ENCODE measurements around the gene CCNK. TPM values are rescaled to one million over a fixed set of nuclear protein-coding genes. Genes with fewer than 3 reads are reported as not detected.

The CCNK gene
- total RNA-seq (10 to 100 TPM; 77.1 to 83.4 TPM), polyA plus RNA-seq (10 to 100 TPM in 1 of 2 donors, 1 to 10 TPM in 1; 7.0 to 20.2 TPM)

GRCh38 chr14:99480917-99481744, at the start of gene CCNK:
TSS of gene CCNK (plus strand) at chr14:99481409. CDS start at chr14:99492678, 11,269 bp downstream.
- H3K27me3 ChIP-seq (ENCODE audit: insufficient read depth, low read length) = no peaks in the 10 kb centered on the region
- Mint-ChIP-seq H3K27ac (peak within 1 kb of the TSS; percentile 98 to 99 (median 99)), H3K9me3 (peaks cover 0 to under 1% (median 0%) of the 10 kb centered on the region in 8 donors), H3K4me1 (peaks cover 39 to 80% (median 60%) of the 10 kb centered on the region in 4 donors), H3K36me3 (peaks cover 0 to 14% of the 10 kb centered on the region in 2 donors), H3K27me3 (no peaks in the 10 kb centered on the region), H3K4me3 (peak within 1 kb of the TSS; percentile 94 to 99 (median 98))
- no peaks in the 10 kb centered on the region for H3K9me3 ChIP-seq (ENCODE audit: control insufficient read depth in 1 of 2, low read length in 2 of 2)
- H3K4me3 ChIP-seq (ENCODE audit: low read length in 2 of 2) = peak within 1 kb of the TSS; percentile 88 to 97
- intact Hi-C loops (cut with micrococcal nuclease) = loop anchor here (1.0 to 10.0 kb wide), 4 partner anchors 123 to 754 kb away; partner anchors contain the start of genes CCDC85C, CYP46A1, EVL and YY1
- H3K36me3 ChIP-seq (ENCODE audit: insufficient read depth, low read length) = no peaks in the 10 kb centered on the region
- POLR2A ChIA-PET (ENCODE audit: partially characterized antibody) = interaction anchor here (0.6 to 3.3 kb wide), 20 partner anchors 10 to 1479 kb away, joined by 3 to 41 read pairs (median 4); partner anchors contain the start of genes CCDC85C and CYP46A1
- CTCF ChIA-PET (ENCODE audit: partially characterized antibody) = interaction anchor here (0.8 to 1.5 kb wide), 4 partner anchors 11 to 203 kb away, joined by 3 to 5 read pairs (median 3); partner anchors contain the start of gene CYP46A1
- DNase-seq = peak; percentile 100
- H3K27ac ChIP-seq (ENCODE audit: low read depth, low read length) = peak within 1 kb of the TSS; percentile 98
- H3K4me1 ChIP-seq (ENCODE audit: insufficient read depth, low read length) = peaks cover 68% of the 10 kb centered on the region

GRCh38 chr14:99431986-99432385, 49.2 kb upstream of the CCNK start:
- Mint-ChIP-seq H3K27ac (no peak overlapping the region), H3K9me3 (peaks cover 2 to 11% (median 6%) of the 10 kb centered on the region in 8 donors), H3K4me1 (peaks cover 27 to 35% (median 33%) of the 10 kb centered on the region in 4 donors), H3K27me3 (no peaks in the 10 kb centered on the region), H3K4me3 (no peak overlapping the region), H3K36me3 (peaks cover 70 to 72% of the 10 kb centered on the region in 2 donors)
- CTCF ChIA-PET (ENCODE audit: partially characterized antibody) = interaction anchor here (0.8 kb wide), 1 partner anchor 16 kb away, joined by 3 read pairs; no protein-coding TSS in a partner anchor
- Histone ChIP-seq H3K36me3 (ENCODE audit: insufficient read depth, low read length) (peaks cover 12% of the 10 kb centered on the region), H3K27ac (ENCODE audit: low read depth, low read length) (no peak overlapping the region), H3K9me3 (ENCODE audit: control insufficient read depth in 1 of 2, low read length in 2 of 2) (no peaks in the 10 kb centered on the region), H3K27me3 (ENCODE audit: insufficient read depth, low read length) (no peaks in the 10 kb centered on the region), H3K4me1 (ENCODE audit: insufficient read depth, low read length) (peaks cover 20% of the 10 kb centered on the region), H3K4me3 (ENCODE audit: low read length in 2 of 2) (no peak overlapping the region)
- no peak for DNase-seq
- intact Hi-C loops (cut with micrococcal nuclease) = no loop called here
- POLR2A ChIA-PET (ENCODE audit: partially characterized antibody) = no interaction called here

GRCh38 chr14:99432485-99432884, 48.7 kb upstream of the CCNK start:
- H3K4me3 ChIP-seq (ENCODE audit: low read length in 2 of 2) = no peak overlapping the region
- H3K27ac ChIP-seq (ENCODE audit: low read depth, low read length) = no peak overlapping the region
- no peaks in the 10 kb centered on the region for H3K27me3 Mint-ChIP-seq
- intact Hi-C loops (cut with micrococcal nuclease) = no loop called here
- H3K4me3 Mint-ChIP-seq = no peak overlapping the region
- DNase-seq = no peak
- ChIA-PET CTCF (ENCODE audit: partially characterized antibody) (interaction anchor here (0.8 kb wide), 1 partner anchor 16 kb away, joined by 3 read pairs; no protein-coding TSS in a partner anchor), POLR2A (ENCODE audit: partially characterized antibody) (no interaction called here)
- H3K4me1 ChIP-seq (ENCODE audit: insufficient read depth, low read length) = peaks cover 25% of the 10 kb centered on the region
- H3K9me3 Mint-ChIP-seq = peaks cover 2 to 11% (median 6%) of the 10 kb centered on the region in 8 donors
- peak overlapping the region in 1 of 7 donors; percentile 24 for H3K27ac Mint-ChIP-seq
- H3K4me1 Mint-ChIP-seq = peaks cover 32 to 40% (median 37%) of the 10 kb centered on the region in 4 donors
- peaks cover 74 to 76% of the 10 kb centered on the region in 2 donors for H3K36me3 Mint-ChIP-seq
- no peaks in the 10 kb centered on the region for H3K27me3 ChIP-seq (ENCODE audit: insufficient read depth, low read length)
- H3K36me3 ChIP-seq (ENCODE audit: insufficient read depth, low read length) = peaks cover 12% of the 10 kb centered on the region
- H3K9me3 ChIP-seq (ENCODE audit: control insufficient read depth in 1 of 2, low read length in 2 of 2) = no peaks in the 10 kb centered on the region

- Histone ChIP-seq H3K27me3 (ENCODE audit: insufficient read depth, low read length) (no peaks in the 10 kb centered on the region), H3K4me1 (ENCODE audit: insufficient read depth, low read length) (peaks cover 36% of the 10 kb centered on the region), H3K4me3 (ENCODE audit: low read length in 2 of 2) (no peak overlapping the region), H3K27ac (ENCODE audit: low read depth, low read length) (no peak overlapping the region), H3K9me3 (ENCODE audit: control insufficient read depth in 1 of 2, low read length in 2 of 2) (no peaks in the 10 kb centered on the region), H3K36me3 (ENCODE audit: insufficient read depth, low read length) (no peaks in the 10 kb centered on the region)
- Mint-ChIP-seq H3K27me3 (no peaks in the 10 kb centered on the region), H3K4me3 (peak overlapping the region in 1 of 8 donors; percentile 28), H3K4me1 (peaks cover 41 to 59% (median 46%) of the 10 kb centered on the region in 4 donors), H3K27ac (peak overlapping the region in 4 of 7 donors; percentile 4 to 81 (median 50)), H3K9me3 (no peaks in the 10 kb centered on the region), H3K36me3 (peaks cover 64 to 71% of the 10 kb centered on the region in 2 donors)
- ChIA-PET CTCF (ENCODE audit: partially characterized antibody) (interaction anchor here (0.8 to 1.5 kb wide), 6 partner anchors 19 to 163 kb away, joined by 3 to 6 read pairs (median 4); partner anchors contain the start of genes BCL11B and SETD3), POLR2A (ENCODE audit: partially characterized antibody) (interaction anchor here (1.1 kb wide), 1 partner anchor 8 kb away, joined by 3 read pairs; no protein-coding TSS in a partner anchor)
- no peak for DNase-seq
- intact Hi-C loops (cut with micrococcal nuclease) = no loop called here
Measured at GRCh38 chr14:99435327-99435726, 45.9 kb upstream of the CCNK start.

- POLR2A ChIA-PET (ENCODE audit: partially characterized antibody) = interaction anchor here (0.6 to 2.8 kb wide), 2 partner anchors 44 to 1241 kb away, joined by 5 to 12 read pairs; partner anchors contain the start of genes CCNK and SETD3
- intact Hi-C loops (cut with micrococcal nuclease) = no loop called here
- H3K27ac ChIP-seq (ENCODE audit: low read depth, low read length) = peak overlapping the region; percentile 18
- Mint-ChIP-seq H3K4me1 (peaks cover 34 to 58% (median 42%) of the 10 kb centered on the region in 4 donors), H3K36me3 (peaks cover 61 to 74% of the 10 kb centered on the region in 2 donors), H3K27me3 (no peaks in the 10 kb centered on the region), H3K27ac (peak overlapping the region; percentile 58 to 94 (median 85)), H3K4me3 (peak overlapping the region in 7 of 8 donors; percentile 28 to 72 (median 67)), H3K9me3 (no peaks in the 10 kb centered on the region)
- peaks cover 36% of the 10 kb centered on the region for H3K4me1 ChIP-seq (ENCODE audit: insufficient read depth, low read length)
- H3K4me3 ChIP-seq (ENCODE audit: low read length in 2 of 2) = no peak overlapping the region
- H3K27me3 ChIP-seq (ENCODE audit: insufficient read depth, low read length) = no peaks in the 10 kb centered on the region
- no peaks in the 10 kb centered on the region for H3K9me3 ChIP-seq (ENCODE audit: control insufficient read depth in 1 of 2, low read length in 2 of 2)
- CTCF ChIA-PET (ENCODE audit: partially characterized antibody) = interaction anchor here (1.2 to 1.5 kb wide), 2 partner anchors 20 to 22 kb away, joined by 3 to 10 read pairs; no protein-coding TSS in a partner anchor
- peak in 2 of 5 donors; percentile 10 to 16 for DNase-seq
- no peaks in the 10 kb centered on the region for H3K36me3 ChIP-seq (ENCODE audit: insufficient read depth, low read length)
Measured at GRCh38 chr14:99436247-99437180, 44.7 kb upstream of the CCNK start.

GRCh38 chr14:99437706-99438105, 43.5 kb upstream of the CCNK start:
- peaks cover 46% of the 10 kb centered on the region for H3K4me1 ChIP-seq (ENCODE audit: insufficient read depth, low read length)
- ChIA-PET POLR2A (ENCODE audit: partially characterized antibody) (interaction anchor here (2.8 kb wide), 1 partner anchor 43 kb away, joined by 12 read pairs; the partner anchor contains the start of genes CCNK and SETD3), CTCF (ENCODE audit: partially characterized antibody) (interaction anchor here (0.6 to 1.8 kb wide), 3 partner anchors 10 to 23 kb away, joined by 3 to 13 read pairs (median 3); no protein-coding TSS in a partner anchor)
- H3K36me3 ChIP-seq (ENCODE audit: insufficient read depth, low read length) = no peaks in the 10 kb centered on the region
- H3K27me3 ChIP-seq (ENCODE audit: insufficient read depth, low read length) = no peaks in the 10 kb centered on the region
- DNase-seq = no peak
- peaks cover 43 to 70% (median 53%) of the 10 kb centered on the region in 4 donors for H3K4me1 Mint-ChIP-seq
- peak overlapping the region; percentile 58 to 94 (median 84) for H3K27ac Mint-ChIP-seq
- no peaks in the 10 kb centered on the region for H3K9me3 Mint-ChIP-seq
- peak overlapping the region in 7 of 8 donors; percentile 10 to 72 (median 62) for H3K4me3 Mint-ChIP-seq
- no peaks in the 10 kb centered on the region for H3K9me3 ChIP-seq (ENCODE audit: control insufficient read depth in 1 of 2, low read length in 2 of 2)
- no peaks in the 10 kb centered on the region for H3K27me3 Mint-ChIP-seq
- peak overlapping the region; percentile 18 for H3K27ac ChIP-seq (ENCODE audit: low read depth, low read length)
- H3K4me3 ChIP-seq (ENCODE audit: low read length in 2 of 2) = no peak overlapping the region
- intact Hi-C loops (cut with micrococcal nuclease) = no loop called here
- H3K36me3 Mint-ChIP-seq = peaks cover 61 to 74% of the 10 kb centered on the region in 2 donors

Measured in CD4-positive, alpha-beta memory T cell (primary cell).